Suprapubic skin (tissue), 4 donors: ENCODE results near the gene ATG5. TPM values are rescaled to one million over a fixed set of nuclear protein-coding genes. Genes with fewer than 3 reads are reported as not detected.

Experiments
- DNase-seq, 2 donors: peaks; one replicate each; pipeline ENCODE4 v3.0.0-alpha.2; 2019; ENCODE audit warnings: low spot score in 2 of 2
- H3K27ac ChIP-seq: fragments of 200-600 bp; sonication (generic); one replicate; pipeline ENCODE4 v1.5.1; 2019
- H3K27me3 ChIP-seq: fragments of 200-600 bp; sonication (generic); one replicate; pipeline ENCODE4 v1.5.1; 2019
- H3K36me3 ChIP-seq: fragments of 200-600 bp; sonication (generic); one replicate; pipeline ENCODE4 v1.5.1; 2019
- H3K4me1 ChIP-seq: fragments of 200-600 bp; sonication (generic); one replicate; pipeline ENCODE4 v1.5.1; 2019
- H3K4me3 ChIP-seq: fragments of 200-600 bp; sonication (generic); one replicate; pipeline ENCODE4 v1.5.1; 2019; ENCODE audit warnings: mild to moderate bottlenecking
- H3K9me3 ChIP-seq: fragments of 200-600 bp; sonication (generic); one replicate; pipeline ENCODE4 v1.5.1; 2019
- CTCF ChIP-seq, 2 donors: fragments of 200-600 bp in 1 of 2; fragments of 450-650 bp in 1 of 2; sonication (generic) in 1 of 2; IDR thresholded peaks; one replicate each; pipeline ENCODE4 v1.5.1; 2016 to 2019; ENCODE audit warnings: antibody characterized with exemption in 2 of 2, mild to moderate bottlenecking in 1 of 2, moderate library complexity in 1 of 2
- EP300 ChIP-seq: sonication (generic); formaldehyde crosslinking; IDR thresholded peaks from one replicate; pipeline ENCODE4 v1.6.1; 2017; ENCODE audit warnings: antibody characterized with exemption
- POLR2A ChIP-seq, 2 donors: fragments of 450-650 bp; IDR thresholded peaks; one replicate each; pipeline ENCODE4 v1.6.1; 2017; ENCODE audit warnings: antibody characterized with exemption in 2 of 2, mild to moderate bottlenecking in 2 of 2, moderate library complexity in 2 of 2
- POLR2AphosphoS5 ChIP-seq, 3 donors: sonication (generic); formaldehyde crosslinking; IDR thresholded peaks; one replicate each; pipeline ENCODE4 v1.6.1; 2017; ENCODE audit warnings: antibody characterized with exemption in 3 of 3
- WGBS: methylation state at CpG from one replicate; pipeline ENCODE4 v1.1.5; 2018; 5-methylcytosine and 5-hydroxymethylcytosine counted together
- total RNA-seq, 4 donors: library from RNA; depleted of rRNA; stranded (reverse); fragments of >200 nt; gene quantifications; one replicate each; pipeline ENCODE4 v1.1.0, GENCODE V29; 2016

The ATG5 gene
- total RNA-seq, 4 donors from 2014 or later = 18.1 to 25.7 (median 23.1) TPM

- Histone ChIP-seq H3K4me1 (peaks cover 6% of the 10 kb centered on the region), H3K9me3 (no peaks in the 10 kb centered on the region), H3K4me3 (no peak overlapping the region), H3K27ac (no peak overlapping the region), H3K27me3 (no peaks in the 10 kb centered on the region), H3K36me3 (peaks cover 13% of the 10 kb centered on the region)
- WGBS = 78% methylated on average over 3 of the region's 3 CpGs
- TF ChIP-seq EP300 (no peak), CTCF (IDR thresholded peaks at IDR 0.05) (no peak), POLR2AphosphoS5 (IDR thresholded peaks at IDR 0.05) (no peak), POLR2A (IDR thresholded peaks at IDR 0.05) (no peak)
- DNase-seq = no peak
Observed at GRCh38 chr6:106309766-106310373, 15.7 kb downstream of the ATG5 start.

GRCh38 chr6:106308985-106309384 lies 16.6 kb downstream of the ATG5 start:
- Histone ChIP-seq H3K4me1 (peaks cover 6% of the 10 kb centered on the region), H3K9me3 (no peaks in the 10 kb centered on the region), H3K36me3 (peaks cover 6% of the 10 kb centered on the region), H3K27me3 (no peaks in the 10 kb centered on the region), H3K4me3 (no peak overlapping the region), H3K27ac (no peak overlapping the region)
- TF ChIP-seq POLR2A (IDR thresholded peaks at IDR 0.05) = no peak
- no peak for TF ChIP-seq CTCF (IDR thresholded peaks at IDR 0.05)
- no peak for TF ChIP-seq POLR2AphosphoS5 (IDR thresholded peaks at IDR 0.05)
- no peak for TF ChIP-seq EP300
- WGBS = 72% methylated on average over 2 of the region's 2 CpGs
- DNase-seq = no peak

DNA sequence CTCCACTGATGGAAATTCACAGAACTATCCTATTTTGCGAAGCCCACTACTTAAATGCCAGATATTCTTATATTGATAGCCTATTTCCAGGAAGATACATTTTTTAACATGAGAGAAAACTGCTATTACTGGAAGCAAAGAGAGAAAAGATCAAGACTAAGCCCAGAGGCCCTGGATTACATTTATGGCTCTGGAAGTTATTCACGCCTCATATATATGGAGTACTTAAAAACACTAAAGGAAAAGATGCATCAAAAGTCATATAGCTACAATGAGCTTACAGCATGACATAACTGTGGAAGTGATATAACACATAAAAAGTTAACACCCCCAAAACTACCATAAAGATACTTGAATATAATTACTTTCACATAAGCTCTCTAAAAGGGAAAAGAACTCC lies 19.8 kb downstream of the ATG5 start:
- no peak for DNase-seq
- Histone ChIP-seq H3K4me1 (peaks cover 6% of the 10 kb centered on the region), H3K27me3 (no peaks in the 10 kb centered on the region), H3K4me3 (no peak overlapping the region), H3K27ac (no peak overlapping the region), H3K36me3 (no peaks in the 10 kb centered on the region), H3K9me3 (no peaks in the 10 kb centered on the region)
- no peak for TF ChIP-seq POLR2AphosphoS5 (IDR thresholded peaks at IDR 0.05)
- TF ChIP-seq EP300 = no peak
- TF ChIP-seq POLR2A (IDR thresholded peaks at IDR 0.05) = no peak
- TF ChIP-seq CTCF (IDR thresholded peaks at IDR 0.05) = no peak
- WGBS = 99% methylated on average over 2 of the region's 2 CpGs

DNA sequence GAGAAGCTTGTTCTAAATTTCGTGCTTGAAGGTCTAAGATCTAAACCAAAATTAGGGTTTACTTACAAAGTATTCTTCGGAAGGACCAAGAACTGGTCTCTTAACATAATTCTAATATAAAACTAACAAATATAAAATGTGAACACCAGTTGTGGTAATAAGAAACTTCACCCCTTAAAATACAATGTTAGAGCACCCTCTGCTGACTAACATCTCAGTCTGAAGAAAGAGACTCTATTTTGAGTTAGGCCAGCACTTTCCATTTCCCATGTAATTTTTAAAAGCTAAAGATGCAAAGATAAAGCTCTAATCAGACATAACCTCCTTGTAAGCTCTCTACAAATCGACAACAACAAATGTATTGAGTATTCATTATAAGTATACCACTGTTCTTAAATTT lies 24.6 kb downstream of the ATG5 start:
- no peak for DNase-seq
- peak; percentile 26 to 31 for TF ChIP-seq CTCF (IDR thresholded peaks at IDR 0.05)
- TF ChIP-seq POLR2A (IDR thresholded peaks at IDR 0.05) = no peak
- no peak for TF ChIP-seq POLR2AphosphoS5 (IDR thresholded peaks at IDR 0.05)
- no peak for TF ChIP-seq EP300

DNA sequence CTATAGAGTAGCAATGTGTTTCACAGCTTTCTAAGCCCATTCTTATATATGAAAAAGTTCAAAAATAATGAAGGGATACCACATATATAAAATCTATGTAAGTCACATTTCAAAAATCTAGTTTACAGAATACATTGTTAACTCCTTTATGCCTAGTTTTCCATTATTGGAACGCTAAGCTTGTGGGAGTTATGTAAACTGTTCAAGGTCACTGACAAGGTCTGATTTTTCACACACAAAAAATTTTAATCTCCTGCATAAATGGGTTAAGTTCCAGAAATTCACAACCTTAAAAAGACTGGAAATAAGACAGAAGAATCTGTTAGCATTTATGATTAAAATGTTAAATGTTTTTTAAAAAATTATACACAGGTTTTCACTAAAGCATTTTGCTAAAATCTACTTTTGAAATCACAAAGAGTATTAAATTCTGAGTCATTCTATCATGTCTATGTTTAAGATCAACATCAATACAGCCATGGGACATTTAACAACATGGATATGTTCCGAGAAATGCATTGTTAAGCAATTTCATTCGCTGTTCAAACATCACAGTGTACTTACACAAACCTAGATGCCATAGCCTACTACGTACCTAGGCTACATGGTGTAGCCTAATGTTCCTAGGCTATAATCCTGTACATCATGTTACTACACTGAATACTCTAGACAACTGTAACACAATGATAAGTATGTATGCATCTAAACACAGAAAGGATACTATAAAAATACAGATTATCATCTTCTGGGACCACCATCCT lies 25.4 kb downstream of the ATG5 start:
- TF ChIP-seq POLR2AphosphoS5 (IDR thresholded peaks at IDR 0.05) (no peak), EP300 (no peak), POLR2A (IDR thresholded peaks at IDR 0.05) (no peak), CTCF (IDR thresholded peaks at IDR 0.05) (no peak)
- no peak overlapping the region for H3K27ac ChIP-seq
- no peak overlapping the region for H3K4me3 ChIP-seq
- WGBS = 86% methylated on average over 4 of the region's 4 CpGs
- DNase-seq = no peak
- H3K9me3 ChIP-seq = no peaks in the 10 kb centered on the region
- H3K27me3 ChIP-seq = no peaks in the 10 kb centered on the region
- H3K36me3 ChIP-seq = no peaks in the 10 kb centered on the region
- H3K4me1 ChIP-seq = no peaks in the 10 kb centered on the region

More for the DNA sequence above, 24.6 kb downstream of the ATG5 start:
- H3K4me3 ChIP-seq = no peak overlapping the region
- no peaks in the 10 kb centered on the region for H3K4me1 ChIP-seq
- no peaks in the 10 kb centered on the region for H3K9me3 ChIP-seq
- H3K36me3 ChIP-seq = no peaks in the 10 kb centered on the region
- no peaks in the 10 kb centered on the region for H3K27me3 ChIP-seq
- no peak overlapping the region for H3K27ac ChIP-seq
- 67% methylated on average over 3 of the region's 3 CpGs for WGBS
